Measurements from ENCODE around the gene GRIFIN. TPM values are rescaled to one million over a fixed set of nuclear protein-coding genes. Genes with fewer than 3 reads are reported as not detected.
A peak's percentile ranks its signal among the peaks of the same experiment; 100 is the strongest.

Gene GRIFIN
- total and polyA plus RNA-seq, 9 of the 15 experiments (the other 6 are each of a cell fraction or from before 2014, with no cell fraction given): not detected

- TF ChIP-seq SRSF3 (IDR thresholded peaks at IDR 0.05; ENCODE audit: insufficient read depth, low read length): no peak
- TF ChIP-seq SIX5 (IDR thresholded peaks at IDR 0.05; ENCODE audit: borderline replicate concordance in 1 of 2, insufficient read depth in 1 of 2, low read depth in 1 of 2, low read length in 2 of 2): no peak
- no peak for TF ChIP-seq SFPQ (IDR thresholded peaks at IDR 0.05; ENCODE audit: low read depth, low read length)
- TF ChIP-seq SIN3A (IDR thresholded peaks at IDR 0.05; ENCODE audit: borderline replicate concordance in 2 of 2, control insufficient read depth in 1 of 2, low read depth in 2 of 2, low read length in 2 of 2): peak in 1 of 2 experiments; percentile 5; a peak in 1 of 4 replicates
- TF ChIP-seq GMEB1 (CRISPR knock-in tag; IDR thresholded peaks at IDR 0.05): no peak
- TF ChIP-seq L3MBTL2 (IDR thresholded peaks at IDR 0.05): peak; percentile 78
- TF ChIP-seq PRMT5 (CRISPR knock-in tag; IDR thresholded peaks at IDR 0.05): no peak
- TF ChIP-seq SRSF9 (IDR thresholded peaks at IDR 0.05; ENCODE audit: borderline replicate concordance, low read depth, low read length): no peak
- no peak for TF ChIP-seq RBBP5 (IDR thresholded peaks at IDR 0.05; ENCODE audit: borderline replicate concordance, insufficient read depth, low read length, poor library complexity, severe bottlenecking)
- no peak for TF ChIP-seq NFRKB (IDR thresholded peaks at IDR 0.05; ENCODE audit: low read depth)
- peak; percentile 51 for TF ChIP-seq CCNT2 (IDR thresholded peaks at IDR 0.05; ENCODE audit: borderline replicate concordance, extremely low read depth, insufficient read length, low read depth, low read length)
- TF ChIP-seq ZNF639 (CRISPR knock-in tag; conservative IDR thresholded peaks at IDR 0.05 in 1 of 2, IDR thresholded peaks at IDR 0.05 in 1 of 2): 0 out of 4 replicates have a peak, but pooled peaks of 1 of the 2 experiments have one; percentile 17
- TF ChIP-seq XRCC5 (IDR thresholded peaks at IDR 0.05; ENCODE audit: low read depth, low read length): no peak
- no peak for TF ChIP-seq ZNF316 (IDR thresholded peaks at IDR 0.05)
- TF ChIP-seq CC2D1A (IDR thresholded peaks at IDR 0.05): no peak
- no peak for TF ChIP-seq MYNN (IDR thresholded peaks at IDR 0.05)
- no peak for TF ChIP-seq MYNN (CRISPR knock-in tag; IDR thresholded peaks at IDR 0.05)
- no peak for TF ChIP-seq POLR2H (tag; IDR thresholded peaks at IDR 0.05; ENCODE audit: low read depth)
- TF ChIP-seq ZNF174 (CRISPR knock-in tag; IDR thresholded peaks at IDR 0.05): no peak
- TF ChIP-seq POLR3G (IDR thresholded peaks at IDR 0.05; ENCODE audit: extremely low read depth, insufficient read length, insufficient replicate concordance): no peak
Measured at GRCh38 chr7:2519119-2519930, 43.1 kb upstream of the GRIFIN start, which contains the start of gene LFNG (continued).
